ENCODE measurements around the gene NAIF1. TPM values are rescaled to one million over a fixed set of nuclear protein-coding genes. Genes with fewer than 3 reads are reported as not detected.

The NAIF1 gene
- total RNA-seq, 1 donor from 2014 or later, result 48.2 TPM

DNA sequence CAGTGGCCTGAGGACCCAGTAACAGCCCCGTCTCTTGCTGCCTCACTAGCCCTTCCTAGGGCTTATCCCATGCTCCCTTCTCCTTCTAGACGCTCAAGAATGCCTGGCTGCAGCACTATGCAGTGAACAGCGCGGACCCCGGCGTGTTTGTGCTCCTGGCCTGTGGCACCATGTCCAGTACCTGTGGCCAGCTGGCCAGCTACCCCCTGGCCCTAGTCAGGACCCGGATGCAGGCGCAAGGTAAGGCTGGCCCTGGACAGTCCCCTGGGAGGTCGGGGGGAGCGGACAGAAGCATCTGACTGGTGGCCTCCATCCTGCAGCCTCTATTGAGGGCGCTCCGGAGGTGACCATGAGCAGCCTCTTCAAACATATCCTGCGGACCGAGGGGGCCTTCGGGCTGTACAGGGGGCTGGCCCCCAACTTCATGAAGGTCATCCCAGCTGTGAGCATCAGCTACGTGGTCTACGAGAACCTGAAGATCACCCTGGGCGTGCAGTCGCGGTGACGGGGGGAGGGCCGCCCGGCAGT lies 39.9 kb upstream of the NAIF1 start:
- Histone ChIP-seq H3K4me3 (no peak overlapping the region), H3K36me3 (peaks cover 59 to 77% of the 10 kb centered on the region in 2 donors), H3K27ac (no peak overlapping the region), H3K4me1 (no peaks in the 10 kb centered on the region), H3K27me3 (no peaks in the 10 kb centered on the region), H3K9me3 (no peaks in the 10 kb centered on the region)
- TF ChIP-seq, protein P1, sequence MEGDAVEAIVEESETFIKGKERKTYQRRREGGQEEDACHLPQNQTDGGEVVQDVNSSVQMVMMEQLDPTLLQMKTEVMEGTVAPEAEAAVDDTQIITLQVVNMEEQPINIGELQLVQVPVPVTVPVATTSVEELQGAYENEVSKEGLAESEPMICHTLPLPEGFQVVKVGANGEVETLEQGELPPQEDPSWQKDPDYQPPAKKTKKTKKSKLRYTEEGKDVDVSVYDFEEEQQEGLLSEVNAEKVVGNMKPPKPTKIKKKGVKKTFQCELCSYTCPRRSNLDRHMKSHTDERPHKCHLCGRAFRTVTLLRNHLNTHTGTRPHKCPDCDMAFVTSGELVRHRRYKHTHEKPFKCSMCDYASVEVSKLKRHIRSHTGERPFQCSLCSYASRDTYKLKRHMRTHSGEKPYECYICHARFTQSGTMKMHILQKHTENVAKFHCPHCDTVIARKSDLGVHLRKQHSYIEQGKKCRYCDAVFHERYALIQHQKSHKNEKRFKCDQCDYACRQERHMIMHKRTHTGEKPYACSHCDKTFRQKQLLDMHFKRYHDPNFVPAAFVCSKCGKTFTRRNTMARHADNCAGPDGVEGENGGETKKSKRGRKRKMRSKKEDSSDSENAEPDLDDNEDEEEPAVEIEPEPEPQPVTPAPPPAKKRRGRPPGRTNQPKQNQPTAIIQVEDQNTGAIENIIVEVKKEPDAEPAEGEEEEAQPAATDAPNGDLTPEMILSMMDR (IDR thresholded peaks at IDR 0.05), result no peak
- no peak for DNase-seq (ENCODE audit: low spot score in 2 of 2)
- intact Hi-C loops (cut with DNase I), result no loop called here

DNA sequence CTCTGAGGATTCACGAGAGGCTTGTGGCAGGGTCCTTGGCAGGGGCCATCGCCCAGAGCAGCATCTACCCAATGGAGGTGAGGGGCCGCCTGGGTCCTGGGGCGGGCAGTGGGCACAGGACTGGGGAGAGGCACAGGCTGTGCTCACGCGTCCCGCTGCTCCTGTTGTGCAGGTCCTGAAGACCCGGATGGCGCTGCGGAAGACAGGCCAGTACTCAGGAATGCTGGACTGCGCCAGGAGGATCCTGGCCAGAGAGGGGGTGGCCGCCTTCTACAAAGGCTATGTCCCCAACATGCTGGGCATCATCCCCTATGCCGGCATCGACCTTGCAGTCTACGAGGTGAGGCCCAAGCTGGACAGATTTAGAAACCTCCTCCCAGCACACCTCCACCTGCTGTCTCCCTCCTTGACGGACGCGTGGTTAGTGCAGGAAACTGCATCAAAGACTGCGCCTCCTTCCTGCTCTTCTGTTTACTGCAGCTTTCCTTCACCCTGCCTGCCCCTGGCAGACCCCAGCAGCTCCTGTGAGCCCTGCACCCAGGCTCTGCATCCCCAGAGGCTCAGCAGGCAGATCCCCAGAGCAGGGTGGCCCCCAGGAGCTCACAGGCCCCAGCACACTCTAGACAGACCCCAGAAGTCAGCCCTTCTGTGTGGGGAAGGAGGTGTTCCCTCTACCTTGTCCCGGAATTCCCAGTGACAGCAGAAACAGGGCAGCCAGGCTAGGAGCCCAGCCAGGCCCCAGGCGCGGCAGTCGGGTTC lies 39.2 kb upstream of the NAIF1 start:
- no peak for DNase-seq (ENCODE audit: low spot score in 2 of 2)

DNA sequence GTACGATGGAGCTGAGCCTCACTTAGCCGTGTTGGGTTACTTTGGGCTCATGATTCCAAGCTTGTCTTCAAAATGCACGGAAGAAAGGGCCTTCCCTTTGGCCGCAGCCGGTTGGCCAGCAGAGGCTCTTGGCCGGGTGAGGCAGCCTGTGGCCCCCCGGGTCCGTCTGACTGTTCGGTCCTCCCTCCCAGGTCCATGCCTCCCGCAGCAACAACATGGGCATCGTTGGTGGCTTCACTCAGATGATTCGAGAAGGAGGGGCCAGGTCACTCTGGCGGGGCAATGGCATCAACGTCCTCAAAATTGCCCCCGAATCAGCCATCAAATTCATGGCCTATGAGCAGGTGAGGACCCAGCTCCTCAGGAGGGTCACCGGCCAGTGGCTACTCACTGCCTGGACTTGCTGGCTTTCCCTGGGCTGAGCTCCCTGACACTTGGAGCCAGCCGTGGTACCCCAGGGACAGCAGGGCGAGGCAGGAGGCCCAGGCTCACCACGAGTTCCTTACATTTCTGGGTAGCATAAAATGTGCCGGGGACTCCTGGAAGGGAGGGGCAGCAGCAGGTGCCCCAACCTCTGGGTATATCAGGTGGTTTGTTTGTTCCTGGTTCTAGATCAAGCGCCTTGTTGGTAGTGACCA lies 38.5 kb upstream of the NAIF1 start:
- no peak for DNase-seq (ENCODE audit: low spot score in 2 of 2)
- Histone ChIP-seq H3K9me3 (no peaks in the 10 kb centered on the region), H3K27ac (no peak overlapping the region), H3K4me1 (peaks cover 2 to 9% of the 10 kb centered on the region in 2 donors), H3K27me3 (no peaks in the 10 kb centered on the region), H3K4me3 (no peak overlapping the region), H3K36me3 (peaks cover 67 to 89% of the 10 kb centered on the region in 2 donors)
- intact Hi-C loops (cut with DNase I), result no loop called here
- TF ChIP-seq, protein P1 (IDR thresholded peaks at IDR 0.05), result no peak

More for the DNA sequence above, 39.2 kb upstream of the NAIF1 start:
- intact Hi-C loops (cut with DNase I), result no loop called here
- Histone ChIP-seq H3K27ac (no peak overlapping the region), H3K27me3 (no peaks in the 10 kb centered on the region), H3K4me3 (no peak overlapping the region), H3K9me3 (no peaks in the 10 kb centered on the region), H3K36me3 (peaks cover 65 to 83% of the 10 kb centered on the region in 2 donors), H3K4me1 (peaks cover 0 to 2% of the 10 kb centered on the region in 2 donors)
- TF ChIP-seq, protein P1 (IDR thresholded peaks at IDR 0.05), result no peak

GRCh38 chr9:128104171-128104618 lies 37.1 kb upstream of the NAIF1 start:
- no peak for DNase-seq (ENCODE audit: low spot score in 2 of 2)
- H3K36me3 ChIP-seq, result peaks cover 67 to 83% of the 10 kb centered on the region in 2 donors
- H3K4me1 ChIP-seq, result peaks cover 16 to 23% of the 10 kb centered on the region in 2 donors
- H3K4me3 ChIP-seq, result no peak overlapping the region
- no peak overlapping the region for H3K27ac ChIP-seq
- H3K27me3 ChIP-seq, result no peaks in the 10 kb centered on the region
- TF ChIP-seq, protein P1 (IDR thresholded peaks at IDR 0.05), result no peak
- intact Hi-C loops (cut with DNase I), result no loop called here
- H3K9me3 ChIP-seq, result no peaks in the 10 kb centered on the region

- Histone ChIP-seq H3K27me3 (no peaks in the 10 kb centered on the region), H3K4me1 (peaks cover 20 to 27% of the 10 kb centered on the region in 2 donors), H3K36me3 (peaks cover 67 to 77% of the 10 kb centered on the region in 2 donors), H3K27ac (no peak overlapping the region), H3K9me3 (no peaks in the 10 kb centered on the region), H3K4me3 (no peak overlapping the region)
- DNase-seq (ENCODE audit: low spot score in 2 of 2), result no peak
- TF ChIP-seq, protein P1 (IDR thresholded peaks at IDR 0.05), result no peak
- intact Hi-C loops (cut with DNase I), result no loop called here
Observed at GRCh38 chr9:128103589-128103962, 36.5 kb upstream of the NAIF1 start.
